NCI-H2171 treated with DMSO at 0.1 percent for 48 hours (cell line): ENCODE measurements around the gene SMCP.

Experiments used
- DNase-seq: peaks from one replicate; lab custom pipeline; 2025; lab: John Stamatoyannopoulos, UW

The SMCP gene

GRCh38 chr1:152886758-152887409 lies 8.8 kb downstream of the SMCP start:
- peak; percentile 82 for DNase-seq

GRCh38 chr1:152888126-152888525 lies 10.0 kb downstream of the SMCP start:
- no peak for DNase-seq

GRCh38 chr1:152899027-152899426 lies 20.9 kb downstream of the SMCP start:
- no peak for DNase-seq

DNA sequence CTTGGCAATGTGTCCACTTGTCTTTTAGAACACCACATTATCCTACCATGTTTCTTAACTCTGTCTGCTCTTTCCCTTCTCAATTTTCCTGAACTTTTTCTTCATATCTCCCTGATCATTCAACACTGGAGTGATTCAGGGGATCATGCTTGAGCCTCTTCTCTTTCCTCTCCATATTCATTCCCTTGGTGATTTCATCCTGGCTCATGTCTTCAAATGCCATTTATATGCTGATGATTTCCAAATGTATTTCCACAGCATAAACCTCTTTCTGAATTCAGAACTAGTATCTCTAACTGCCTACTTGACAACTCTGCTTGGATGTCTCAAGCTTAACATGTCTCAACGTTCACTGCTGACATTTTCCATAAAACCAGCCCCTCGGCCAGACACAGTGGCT lies 21.8 kb downstream of the SMCP start:
- DNase-seq: no peak

DNA sequence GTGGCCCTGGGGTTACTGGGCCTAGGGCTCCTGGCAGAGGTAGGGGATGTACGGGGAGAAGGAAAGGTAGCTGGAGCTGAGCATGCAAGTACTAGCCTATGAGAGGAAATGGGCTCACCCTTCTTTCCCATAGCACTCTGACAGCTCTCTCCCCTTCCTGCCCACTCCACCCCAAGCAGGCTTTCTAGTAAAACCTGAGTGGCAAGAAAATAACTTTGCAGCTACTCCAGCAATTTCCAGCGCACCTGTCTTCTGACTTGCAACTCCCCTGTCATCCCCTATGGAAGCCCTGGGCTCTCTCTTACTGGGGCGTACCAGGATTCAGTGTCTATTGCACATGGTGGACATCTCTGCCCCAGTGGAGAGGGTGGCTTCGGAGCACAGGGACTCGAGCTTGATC lies 23.5 kb downstream of the SMCP start:
- DNase-seq: no peak

DNA sequence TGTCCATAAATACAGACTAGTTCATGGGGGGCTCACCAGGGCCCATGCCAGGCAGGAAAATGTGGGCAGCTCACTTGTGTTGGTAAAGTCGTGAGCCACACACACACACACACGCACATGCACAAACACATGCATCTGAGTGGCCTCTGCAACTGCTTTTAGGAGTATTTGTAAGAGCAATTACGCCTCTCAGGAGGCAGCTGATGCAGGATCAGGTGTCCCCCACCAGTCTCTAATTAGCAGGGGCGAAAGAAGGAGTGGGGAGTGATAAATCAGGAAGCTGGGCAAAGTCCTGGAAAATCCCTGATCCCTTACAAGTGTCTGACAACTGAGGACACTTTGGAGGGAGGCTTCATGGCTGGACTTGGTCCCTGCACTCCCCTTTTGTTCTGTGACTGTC lies 24.5 kb downstream of the SMCP start:
- peak; percentile 2 for DNase-seq

- DNase-seq: no peak
Measured at GRCh38 chr1:152904688-152905440, 26.7 kb downstream of the SMCP start.

DNA sequence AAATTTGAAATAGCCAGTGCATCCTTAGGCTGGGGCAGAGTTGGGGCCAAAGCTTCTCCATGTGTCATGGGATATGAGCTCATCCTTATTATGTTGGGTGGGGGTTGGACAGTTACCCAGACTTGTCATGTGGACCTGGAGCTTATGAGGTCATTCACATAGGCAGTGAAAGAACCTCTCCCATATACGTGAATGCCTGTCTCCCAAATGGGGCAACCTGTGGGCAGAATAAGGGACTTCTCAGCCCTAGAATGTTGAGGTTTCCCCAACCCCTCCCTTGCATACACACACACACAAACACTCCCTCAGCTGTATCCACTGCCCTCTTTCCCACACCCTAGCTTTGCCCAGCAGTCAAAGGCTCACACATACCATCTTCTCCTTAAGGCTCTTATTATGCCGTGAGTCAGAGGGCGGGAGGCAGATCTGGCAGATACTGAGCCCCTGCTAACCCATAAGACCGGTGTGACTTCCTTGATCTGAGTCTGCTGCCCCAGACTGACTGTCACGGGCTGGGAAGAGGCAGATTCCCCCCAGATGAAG lies 28.0 kb downstream of the SMCP start:
- no peak for DNase-seq

- no peak for DNase-seq
Measured at GRCh38 chr1:152907686-152908601, 29.8 kb downstream of the SMCP start, which contains the start of gene IVL. Gene IVL, plus strand, starts transcription at chr1:152908546. Its CDS starts 1,252 bp downstream, at chr1:152909798.

DNA sequence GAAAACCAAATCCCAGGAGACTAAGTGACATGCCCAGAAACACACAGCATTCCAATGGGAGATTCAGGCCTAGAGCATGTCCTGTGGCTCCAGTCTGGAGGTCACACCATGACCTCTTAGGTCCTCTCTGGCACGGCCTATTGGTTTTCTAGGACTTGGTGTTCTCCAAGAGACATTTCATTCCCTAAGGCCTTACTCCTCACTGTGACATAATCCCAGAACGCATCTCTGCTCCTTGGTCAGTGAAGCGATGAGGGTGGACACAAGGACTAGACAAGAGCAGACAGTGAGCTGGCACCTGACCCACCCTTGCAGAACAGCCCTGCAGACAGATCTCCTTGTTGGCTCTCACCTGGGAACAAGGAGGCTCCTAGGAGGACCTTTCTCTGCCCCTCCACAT lies 31.1 kb downstream of the SMCP start:
- no peak for DNase-seq

DNA sequence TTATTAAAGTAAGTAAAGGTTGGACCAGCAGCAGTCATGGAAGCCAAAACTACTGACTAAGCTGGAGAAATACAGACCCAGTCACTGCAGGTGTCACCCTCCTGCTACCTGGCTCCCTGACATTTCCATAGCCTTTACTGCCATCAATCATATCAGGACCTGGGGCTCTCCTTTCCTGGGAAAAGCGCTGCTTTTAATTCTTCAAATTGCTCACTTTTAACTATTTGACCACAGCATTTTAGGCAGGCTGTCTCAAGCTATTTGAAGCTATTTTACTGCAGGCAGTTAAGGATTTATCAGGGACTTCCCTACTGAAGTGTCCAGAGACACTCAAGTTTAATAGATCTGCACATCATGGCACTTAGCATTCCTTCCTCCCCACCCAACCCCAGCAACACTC lies 34.3 kb downstream of the SMCP start:
- no peak for DNase-seq

DNA sequence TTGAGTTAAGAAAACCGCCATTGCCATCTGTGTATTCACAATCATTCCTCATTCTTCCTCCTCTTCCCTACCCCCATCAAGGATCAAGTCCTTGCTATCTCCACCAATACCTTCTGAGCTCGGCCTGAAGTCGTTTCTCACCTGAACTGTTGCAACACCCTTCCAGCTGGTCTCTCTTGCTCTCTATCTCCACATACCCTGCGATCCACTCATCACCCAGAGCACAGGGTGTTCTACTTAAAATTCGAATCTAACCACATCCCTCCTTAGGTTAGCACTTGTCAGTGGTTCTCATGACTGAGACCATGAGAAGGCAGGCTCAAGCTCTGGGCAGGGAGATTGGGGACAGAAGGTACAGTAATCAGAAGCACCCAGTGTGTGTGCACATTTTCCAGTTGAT lies 34.8 kb downstream of the SMCP start:
- no peak for DNase-seq

- peak; percentile 26 for DNase-seq
Measured at GRCh38 chr1:152917794-152918193, 39.7 kb downstream of the SMCP start.

DNA sequence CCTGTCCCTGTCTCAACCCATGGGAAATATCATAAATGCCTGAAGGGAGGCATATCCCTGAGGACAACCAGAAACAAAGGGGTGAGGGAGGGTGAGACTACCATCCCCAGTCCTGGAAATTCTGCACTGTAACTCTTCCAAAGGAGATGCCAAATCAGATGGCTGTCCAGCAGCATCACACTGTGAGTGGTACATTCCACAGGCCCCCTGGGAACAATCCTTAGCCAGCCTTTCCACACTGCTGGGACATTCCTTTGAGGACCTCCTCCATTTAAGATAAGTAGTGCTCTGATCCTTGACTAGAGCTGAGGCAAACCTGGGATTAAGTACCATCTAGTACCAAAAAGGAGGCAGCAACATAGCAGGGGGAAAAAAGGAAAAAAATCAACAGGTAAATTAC lies 40.9 kb downstream of the SMCP start:
- DNase-seq: no peak

- no peak for DNase-seq
Measured at GRCh38 chr1:152924191-152924590, 46.1 kb downstream of the SMCP start.

DNA sequence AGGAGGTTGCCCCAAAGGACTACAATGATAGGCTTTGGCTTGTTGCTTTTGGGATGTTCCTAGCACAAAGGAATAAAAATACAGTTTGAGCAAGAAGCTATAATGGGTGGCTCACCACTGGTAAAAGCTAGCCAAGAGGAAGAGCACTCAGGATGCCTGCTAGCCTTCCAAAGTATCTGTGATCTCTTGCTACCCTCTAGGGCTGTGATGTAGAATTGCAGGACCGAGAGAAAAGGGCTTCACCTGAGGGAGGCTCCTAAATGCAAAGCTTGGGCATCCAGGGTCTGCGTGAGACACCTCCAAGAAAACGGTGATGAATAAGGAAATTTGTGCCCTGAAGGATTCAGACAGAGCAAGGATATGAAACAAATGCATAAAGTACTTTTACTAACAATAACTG lies 48.0 kb downstream of the SMCP start:
- DNase-seq: no peak

DNA sequence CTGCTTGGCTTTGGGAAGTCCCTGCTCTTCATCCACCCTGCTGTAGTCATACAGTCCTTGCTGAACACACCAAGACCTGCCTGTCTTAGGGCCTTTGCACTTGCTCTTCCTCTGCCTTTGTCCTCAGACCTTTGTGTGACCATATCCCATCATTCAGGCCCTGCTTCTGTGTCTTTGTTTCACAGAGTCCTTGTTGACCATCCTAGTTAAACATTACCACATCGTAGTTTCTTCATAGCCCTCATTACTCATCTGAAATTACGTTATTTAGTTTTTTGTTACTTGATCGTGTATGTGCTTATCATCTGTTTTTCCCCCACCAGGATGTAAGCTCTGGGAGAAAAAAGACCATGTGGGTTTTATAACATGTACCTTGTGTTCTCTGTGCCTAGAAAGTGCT lies 50.5 kb downstream of the SMCP start:
- DNase-seq: no peak

DNA sequence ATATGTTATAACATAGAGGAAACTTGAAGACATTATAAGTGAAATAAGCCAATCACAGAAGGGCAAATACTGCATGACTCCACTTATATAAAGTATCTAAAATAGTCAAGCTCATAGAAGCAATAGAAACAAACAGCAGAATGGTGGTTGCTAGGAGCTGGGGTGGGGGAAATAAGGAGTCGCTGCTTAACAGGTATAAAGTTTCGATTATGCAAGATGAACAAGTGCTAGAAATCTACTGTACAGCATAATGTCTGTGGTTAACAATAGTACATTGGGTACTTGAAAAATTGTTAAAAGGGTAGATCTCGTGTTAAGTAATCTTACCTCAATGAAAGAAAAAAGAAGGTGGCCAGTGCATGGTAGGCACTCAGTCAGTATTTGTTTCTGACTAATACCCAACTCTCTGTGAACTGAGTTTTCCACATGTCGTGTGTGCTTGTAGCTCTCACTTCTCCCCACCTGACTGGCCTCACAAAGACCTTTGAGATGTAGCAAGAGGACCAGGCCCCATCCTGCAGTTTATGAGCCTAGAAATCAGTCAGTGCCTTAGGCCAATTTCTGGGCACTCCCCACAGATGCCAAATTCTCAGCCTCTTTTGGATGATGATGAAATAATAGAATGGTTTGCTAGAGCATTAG lies 54.2 kb downstream of the SMCP start:
- no peak for DNase-seq

- DNase-seq: no peak
Measured at GRCh38 chr1:152933196-152933595, 55.1 kb downstream of the SMCP start.
